A673 (cell line): ENCODE results near the gene S100A9. TPM values are rescaled to one million over a fixed set of nuclear protein-coding genes. Genes with fewer than 3 reads are reported as not detected.
"Not testable (repeated sequence)": the region's sequence is repeated elsewhere in the genome, so short reads cannot be mapped to it uniquely, and the experiment has no call there.

Experiments used
- BruUV-seq: library from RNA; stranded (reverse); fragments of 400-500 nt; replicated peaks from 2 replicates; lab custom pipeline; 2021; lab: Mats Ljungman, UMichigan
- CTCF ChIA-PET: fragments of 300-600 bp; sonication (Branson Sonifier 250); formaldehyde crosslinking; loops from one replicate; lab custom pipeline; 2022; ENCODE audit warnings: antibody characterized with exemption; lab: Charles Lee
- POLR2A ChIA-PET: fragments of 300-600 bp; sonication (Branson Sonifier 250); formaldehyde crosslinking; loops from one replicate; lab custom pipeline; 2022; ENCODE audit warnings: antibody characterized with exemption; ENCODE audit not compliant: low non-redundant PET; lab: Charles Lee
- DNase-seq: peaks from one replicate; pipeline ENCODE4 v3.0.0-alpha.2; 2015; ENCODE audit warnings: low spot score
- H3K27ac ChIP-seq: fragments of 200-600 bp; sonication (generic); 2 replicates; pipeline ENCODE4 v1.5.1; 2016; ENCODE audit warnings: mixed run types, low read depth, mild to moderate bottlenecking, mixed read lengths, antibody characterized with exemption, low read length; ENCODE audit not compliant: poor library complexity, severe bottlenecking
- H3K27me3 ChIP-seq: fragments of 200-600 bp; sonication (generic); replicated peaks from 2 replicates; pipeline ENCODE4 v1.6.1; 2017; ENCODE audit warnings: mixed run types, low read depth, mild to moderate bottlenecking, mixed read lengths, antibody characterized with exemption, low read length; ENCODE audit not compliant: insufficient read depth, poor library complexity
- H3K36me3 ChIP-seq: fragments of 200-600 bp; sonication (generic); 2 replicates; pipeline ENCODE4 v1.6.1; 2016; ENCODE audit warnings: mixed run types, mild to moderate bottlenecking, mixed read lengths, antibody characterized with exemption, low read length; ENCODE audit not compliant: insufficient read depth, poor library complexity, severe bottlenecking
- H3K4me1 ChIP-seq: fragments of 200-600 bp; sonication (generic); 2 replicates; pipeline ENCODE4 v1.6.1; 2017; ENCODE audit warnings: mixed run types, mild to moderate bottlenecking, mixed read lengths, antibody characterized with exemption, low read length; ENCODE audit not compliant: insufficient read depth, poor library complexity, severe bottlenecking
- H3K4me3 ChIP-seq: fragments of 200-600 bp; sonication (generic); 2 replicates; pipeline ENCODE4 v1.5.1; 2016; ENCODE audit warnings: low read depth, mixed run types, mild to moderate bottlenecking, mixed read lengths, low read length; ENCODE audit not compliant: poor library complexity, severe bottlenecking
- H3K9me3 ChIP-seq: fragments of 200-600 bp; sonication (generic); 2 replicates; pipeline ENCODE4 v1.6.1; 2016; ENCODE audit warnings: mixed run types, low read depth, mild to moderate bottlenecking, mixed read lengths, antibody characterized with exemption, low read length; ENCODE audit not compliant: poor library complexity, severe bottlenecking
- CTCF ChIP-seq: fragments of 300-800, 200-600 bp; sonication (generic); conservative IDR thresholded peaks from 2 replicates; pipeline ENCODE4 v1.5.1; 2017; ENCODE audit warnings: low read depth, mild to moderate bottlenecking, antibody characterized with exemption, low read length, moderate library complexity, mixed read lengths
- EZH2 ChIP-seq: fragments of 200-600 bp; sonication (generic); IDR thresholded peaks from 2 replicates; pipeline ENCODE4 v1.6.1; 2017; ENCODE audit warnings: borderline replicate concordance, low read depth, mild to moderate bottlenecking, mixed read lengths, antibody characterized with exemption, low read length; ENCODE audit not compliant: poor library complexity, severe bottlenecking
- intact Hi-C: fragments of 100-400 bp; cut with micrococcal nuclease; formaldehyde crosslinking; loops from one replicate; pipeline ENCODE4 v1.10.0; 2022; ENCODE audit not compliant: unreplicated experiment
- total RNA-seq: library from RNA; stranded (reverse); gene quantifications from 2 replicates; pipeline ENCODE4 v1.2.3, GENCODE V29; 2021

Gene S100A9
- total RNA-seq, 1 experiment from 2014 or later = not detected

GRCh38 chr1:153310526-153310925 is 47.1 kb upstream of the S100A9 start:
- Histone ChIP-seq H3K9me3 (no peaks in the 10 kb centered on the region), H3K27ac (no peak overlapping the region), H3K27me3 (peaks cover 10% of the 10 kb centered on the region), H3K4me1 (no peaks in the 10 kb centered on the region), H3K36me3 (no peaks in the 10 kb centered on the region), H3K4me3 (no peak overlapping the region)
- intact Hi-C loops = no loop called here
- ChIA-PET POLR2A (no interaction called here), CTCF (no interaction called here)
- no peak for DNase-seq
- no TSS peak for BruUV-seq
- TF ChIP-seq CTCF = no peak
- no peak for TF ChIP-seq EZH2

- DNase-seq = no peak
- Histone ChIP-seq H3K4me1 (no peaks in the 10 kb centered on the region), H3K36me3 (no peaks in the 10 kb centered on the region), H3K27ac (no peak within 1 kb of the TSS), H3K27me3 (no peaks in the 10 kb centered on the region), H3K9me3 (no peaks in the 10 kb centered on the region), H3K4me3 (no peak within 1 kb of the TSS)
- TF ChIP-seq CTCF = no peak
- TF ChIP-seq EZH2 = no peak
- POLR2A ChIA-PET = no interaction called here
- CTCF ChIA-PET = no interaction called here
- intact Hi-C loops = no loop called here
- no TSS peak for BruUV-seq
These were observed 45.0 kb upstream of the S100A9 start, which contains the start of gene PGLYRP3 for GRCh38 chr1:153312570-153313186. Gene PGLYRP3 (minus strand): TSS chr1:153312952. CDS start chr1:153310665, 2,287 bp downstream.

GRCh38 chr1:153313288-153313687 is 44.4 kb upstream of the S100A9 start:
- intact Hi-C loops = no loop called here
- Histone ChIP-seq H3K36me3 (no peaks in the 10 kb centered on the region), H3K4me3 (no peak overlapping the region), H3K9me3 (no peaks in the 10 kb centered on the region), H3K27ac (no peak overlapping the region), H3K27me3 (no peaks in the 10 kb centered on the region), H3K4me1 (no peaks in the 10 kb centered on the region)
- CTCF ChIA-PET = no interaction called here
- TF ChIP-seq CTCF (no peak), EZH2 (no peak)
- DNase-seq = no peak
- POLR2A ChIA-PET = no interaction called here
- no TSS peak for BruUV-seq

GRCh38 chr1:153314388-153314787 is 43.3 kb upstream of the S100A9 start:
- H3K36me3 ChIP-seq, intact Hi-C loops, H3K4me1 ChIP-seq, BruUV-seq, H3K27ac ChIP-seq, H3K4me3 ChIP-seq, CTCF ChIA-PET, DNase-seq, H3K27me3 ChIP-seq, H3K9me3 ChIP-seq, POLR2A ChIA-PET: not testable (repeated sequence)

- intact Hi-C loops, BruUV-seq, CTCF ChIA-PET: not testable (repeated sequence)
These were observed 41.6 kb upstream of the S100A9 start for GRCh38 chr1:153316013-153316412.

More at GRCh38 chr1:153316013-153316412, 41.6 kb upstream of the S100A9 start:
- H3K4me1 ChIP-seq, H3K9me3 ChIP-seq, POLR2A ChIA-PET, H3K4me3 ChIP-seq, H3K27me3 ChIP-seq, DNase-seq, H3K36me3 ChIP-seq, H3K27ac ChIP-seq: not testable (repeated sequence)
